ENCODE measurements around the gene NTSR2.
"Not testable (repeated sequence)": the region's sequence is repeated elsewhere in the genome, so short reads cannot be mapped to it uniquely, and the experiment has no call there.

Gene NTSR2

GRCh38 chr2:11679486-11680181 lies 9.6 kb upstream of the NTSR2 start:
- DNase-seq, result no peak

GRCh38 chr2:11679016-11679415 lies 9.0 kb upstream of the NTSR2 start:
- no peak for DNase-seq

GRCh38 chr2:11678306-11678960 lies 8.4 kb upstream of the NTSR2 start:
- no peak for DNase-seq

GRCh38 chr2:11677136-11678055 lies 7.4 kb upstream of the NTSR2 start:
- no peak for DNase-seq

GRCh38 chr2:11676640-11677039 lies 6.6 kb upstream of the NTSR2 start:
- DNase-seq, result no peak

- no peak for DNase-seq
Measured at GRCh38 chr2:11675423-11676112, 5.6 kb upstream of the NTSR2 start.

- no peak for DNase-seq
Measured at GRCh38 chr2:11674983-11675382, 5.0 kb upstream of the NTSR2 start.

- DNase-seq, result no peak
Measured at GRCh38 chr2:11672407-11672806, 2.4 kb upstream of the NTSR2 start.

GRCh38 chr2:11667866-11668637 lies 1.9 kb downstream of the NTSR2 start:
- DNase-seq, result no peak

- DNase-seq, result no peak
Measured at GRCh38 chr2:11667194-11667593, 2.8 kb downstream of the NTSR2 start.

- no peak for DNase-seq
Measured at GRCh38 chr2:11665510-11666362, 4.3 kb downstream of the NTSR2 start.

- DNase-seq, result no peak
Measured at GRCh38 chr2:11665028-11665427, 5.0 kb downstream of the NTSR2 start.

- no peak for DNase-seq
Measured at GRCh38 chr2:11663427-11663826, 6.6 kb downstream of the NTSR2 start.

GRCh38 chr2:11662882-11663281 lies 7.1 kb downstream of the NTSR2 start:
- DNase-seq, result no peak

GRCh38 chr2:11661891-11662435 lies 8.0 kb downstream of the NTSR2 start:
- DNase-seq, result no peak

GRCh38 chr2:11660396-11660795 lies 9.6 kb downstream of the NTSR2 start:
- not testable (repeated sequence) for DNase-seq

- DNase-seq, result no peak
Measured at GRCh38 chr2:11659851-11660250, 10.1 kb downstream of the NTSR2 start.

- DNase-seq, result no peak
Measured at GRCh38 chr2:11659115-11659475, 10.9 kb downstream of the NTSR2 start.

- no peak for DNase-seq
Measured at GRCh38 chr2:11658208-11659114, 11.5 kb downstream of the NTSR2 start.

- DNase-seq, result no peak
Measured at GRCh38 chr2:11657646-11658045, 12.3 kb downstream of the NTSR2 start.

All from activated T-cell treated with anti-CD3 and anti-CD28 coated beads, Interleukin-2, amount 50 U/mL, for 48 hours (primary cell).